AG20443 (cell line): ENCODE results near the gene C16orf87.

ENCODE experiments used
- DNase-seq: peaks from one replicate; pipeline ENCODE4 v3.0.0; 2012; ENCODE audit warnings: low spot score, mixed read lengths

Gene C16orf87

GRCh38 chr16:46756772-46757171 lies 74.2 kb downstream of the C16orf87 start:
- peak; percentile 12 for DNase-seq

DNA sequence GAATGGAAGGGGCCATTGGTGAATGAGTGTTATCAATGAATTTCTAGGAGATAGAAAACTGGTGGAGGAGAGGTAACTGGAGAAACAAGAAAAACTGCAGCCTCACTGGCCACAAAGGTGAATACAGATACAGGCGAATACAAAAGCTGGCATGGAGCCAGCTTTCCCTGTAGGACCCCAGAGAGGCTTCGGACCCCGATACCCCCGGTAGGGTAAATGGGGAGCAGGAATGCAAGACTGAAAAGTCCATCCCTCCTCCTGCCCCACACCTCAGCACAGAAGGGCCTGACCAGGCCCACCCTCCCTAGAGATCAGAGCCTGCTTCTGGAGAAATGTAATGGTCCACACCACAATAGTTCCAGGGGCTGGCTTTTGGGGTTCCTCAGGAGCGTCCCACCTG lies 78.0 kb downstream of the C16orf87 start:
- no peak for DNase-seq

DNA sequence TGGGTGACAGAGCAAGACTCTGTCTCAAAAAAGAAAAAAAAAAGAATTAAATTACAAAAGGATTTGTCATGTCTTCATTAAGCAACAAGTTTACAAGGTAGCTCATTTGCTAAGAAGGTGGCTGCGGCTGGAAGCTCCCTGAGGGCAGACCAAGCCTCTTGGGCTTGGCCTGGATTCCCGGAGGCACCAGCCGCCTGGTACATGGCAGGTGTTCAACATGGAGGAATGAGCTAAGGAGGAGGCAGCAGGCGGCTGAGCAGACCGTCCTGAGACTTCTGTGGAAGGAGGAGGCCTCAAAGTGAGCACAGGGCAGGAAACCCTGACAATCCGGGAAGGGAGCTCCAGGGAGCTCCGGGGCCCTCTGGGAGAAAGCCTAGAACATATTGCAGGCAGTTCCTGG lies 79.6 kb downstream of the C16orf87 start:
- no peak for DNase-seq

DNA sequence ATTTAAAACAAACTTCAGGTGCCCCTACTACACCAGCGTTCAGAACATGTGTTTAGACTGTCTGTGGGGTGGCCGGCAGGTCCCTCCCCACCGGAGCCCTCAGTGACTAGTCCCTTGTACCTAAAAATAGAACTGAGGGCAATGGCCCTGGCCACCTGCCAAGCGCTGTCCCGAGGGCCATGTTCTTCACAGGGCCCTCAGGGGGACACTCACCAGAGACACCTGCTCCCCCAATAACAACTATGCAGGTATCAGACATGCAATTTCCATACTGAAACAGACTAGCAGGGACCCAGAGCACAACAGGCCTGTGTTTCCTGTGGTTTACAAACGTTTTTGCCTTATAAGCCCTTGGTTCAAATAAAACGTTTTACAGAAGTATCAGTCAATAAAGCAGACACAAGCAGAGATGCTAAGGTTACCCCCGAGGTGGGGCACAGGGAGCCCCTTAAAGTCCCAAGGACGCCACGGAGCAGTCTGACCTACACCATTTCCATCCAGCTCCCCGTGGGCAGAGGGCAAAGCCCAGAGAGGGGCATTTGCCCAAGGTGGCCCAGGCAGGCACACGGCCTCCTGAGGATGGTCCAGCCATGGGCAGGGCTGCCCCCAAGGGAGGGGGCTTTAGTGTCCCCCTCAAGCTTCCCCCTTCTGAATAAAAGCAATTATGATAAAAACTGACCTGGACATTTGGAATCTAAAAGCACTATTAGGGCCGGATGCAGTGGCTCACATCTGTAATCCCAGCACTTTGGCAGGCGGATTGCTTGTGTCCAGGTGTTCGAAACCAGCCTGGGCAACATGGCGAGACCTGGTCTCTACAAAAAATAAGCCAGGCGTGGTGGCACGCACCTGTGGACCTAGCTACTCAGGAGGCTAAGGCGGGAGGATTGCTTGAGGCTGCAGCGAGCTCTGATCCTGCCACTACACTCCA lies 81.9 kb downstream of the C16orf87 start:
- DNase-seq, result peak; percentile 9

DNA sequence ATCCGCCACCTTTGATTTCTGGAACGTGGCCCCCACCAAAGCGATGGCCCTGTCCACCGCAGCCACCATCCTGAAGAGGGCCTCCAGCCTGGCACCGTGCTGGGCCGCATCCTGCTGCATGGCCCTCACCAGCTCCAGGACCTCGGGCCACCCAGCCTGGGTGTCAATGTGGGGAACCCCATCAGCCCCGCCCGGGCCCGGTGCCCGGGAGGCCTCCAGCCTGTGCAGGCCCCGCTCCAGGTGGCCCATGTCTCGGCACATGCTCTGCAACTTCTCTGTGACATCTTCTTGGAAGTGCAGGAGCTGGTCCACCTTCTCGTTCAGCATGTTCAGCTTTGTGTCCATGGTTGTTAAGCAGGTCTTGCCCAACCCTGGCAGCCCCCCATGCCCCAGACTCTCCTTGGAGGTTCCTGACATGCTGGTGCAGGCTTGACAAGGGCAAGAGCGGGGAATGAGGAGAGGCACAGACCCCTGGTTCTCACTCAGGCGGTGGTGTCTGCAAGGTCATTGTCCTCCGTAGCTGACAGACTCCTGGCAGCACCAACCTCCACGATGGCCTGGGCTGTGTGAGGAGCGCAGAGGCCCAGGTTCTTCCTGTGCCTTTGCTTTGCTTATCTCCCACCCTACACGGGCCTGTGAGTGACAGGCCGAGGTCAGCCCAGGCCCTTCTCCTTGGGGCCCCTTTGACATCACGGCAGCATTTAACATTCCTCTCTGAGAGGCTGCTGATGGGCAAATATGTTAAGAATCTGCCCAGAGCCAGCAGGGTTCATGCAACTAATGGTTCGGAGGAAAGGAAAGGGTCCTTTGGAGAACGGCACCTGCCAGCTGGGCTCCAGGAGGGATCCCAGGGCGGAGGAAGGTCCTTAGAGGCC lies 83.0 kb downstream of the C16orf87 start, which contains the start of gene MYLK3:
TSS of gene MYLK3 (minus strand) at position 568 of the 875 bp plus-strand sequence. CDS start at position 417, 151 bp downstream.
- peak; percentile 30 for DNase-seq

DNA sequence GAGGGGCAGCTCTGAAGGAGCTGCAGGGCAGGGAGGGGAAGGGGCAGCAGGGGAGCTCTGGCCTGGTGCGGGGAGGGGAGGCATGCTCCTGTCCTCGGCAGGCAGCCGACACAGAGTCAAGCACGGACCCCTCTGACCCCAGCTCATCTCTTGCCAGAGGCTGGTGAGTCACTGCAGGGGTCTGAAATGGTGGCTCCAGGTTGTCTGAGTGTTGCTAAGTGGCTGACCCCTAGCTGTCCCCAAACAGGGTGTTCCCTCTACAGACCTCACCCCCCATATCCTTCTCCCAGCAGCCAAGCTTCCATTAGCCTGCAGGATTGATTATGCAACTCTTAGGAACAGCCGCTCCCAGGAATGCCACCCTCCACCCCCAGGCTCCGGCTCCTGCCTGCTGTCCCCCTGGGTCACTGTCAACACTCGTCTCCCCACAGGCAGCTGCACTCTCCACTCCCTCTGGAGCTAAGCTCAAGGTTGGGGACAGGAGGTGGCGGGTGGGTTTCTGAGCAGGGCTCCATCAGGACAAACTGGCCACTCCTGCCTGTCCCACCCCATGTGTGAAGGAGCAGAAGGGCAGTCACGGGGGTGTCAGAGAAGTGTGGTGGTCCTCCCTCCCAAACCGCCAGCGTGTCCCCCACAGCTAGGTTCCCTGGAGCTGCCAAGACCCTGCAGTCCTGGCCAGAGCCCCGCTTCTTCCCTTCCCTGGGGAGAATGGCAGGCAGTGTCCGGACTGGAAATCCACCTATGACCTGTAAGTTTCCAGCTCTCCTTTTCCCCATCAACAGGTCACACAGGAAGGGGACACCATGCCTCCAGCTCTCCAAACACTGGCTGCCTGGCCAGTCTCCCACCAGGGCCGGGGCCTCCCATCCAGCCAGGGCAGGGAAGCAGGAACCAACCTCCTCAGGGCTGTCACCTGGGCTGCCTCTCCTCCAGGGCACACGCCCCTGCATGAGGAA lies 83.9 kb downstream of the C16orf87 start:
- peak; percentile 17 for DNase-seq
